ENCODE data around the gene SLF2.

- TF ChIP-seq REST (IDR thresholded peaks at IDR 0.05; ENCODE audit: insufficient read depth in 1 of 2, low read depth in 2 of 2, low read length in 2 of 2) (no peak), POLR2AphosphoS5 (IDR thresholded peaks at IDR 0.05; ENCODE audit: low read depth, low read length) (no peak), TAF1 (IDR thresholded peaks at IDR 0.05; ENCODE audit: borderline replicate concordance, insufficient read depth, low read length) (no peak), FOXP2 (optimal IDR thresholded peaks at IDR 0.05; ENCODE audit: borderline replicate concordance, extremely low read depth, extremely low read length, insufficient read depth) (no peak)
These were observed 56.1 kb downstream of the SLF2 start for GRCh38 chr10:100968863-100969186.
